ENCODE measurements around the gene RND2. TPM values are rescaled to one million over a fixed set of nuclear protein-coding genes. Genes with fewer than 3 reads are reported as not detected.

The RND2 gene
- total and polyA plus RNA-seq, 2 of the 13 experiments (the other 11 are each of a cell fraction or from before 2014, with no cell fraction given): 0.05 to 0.11 TPM

DNA sequence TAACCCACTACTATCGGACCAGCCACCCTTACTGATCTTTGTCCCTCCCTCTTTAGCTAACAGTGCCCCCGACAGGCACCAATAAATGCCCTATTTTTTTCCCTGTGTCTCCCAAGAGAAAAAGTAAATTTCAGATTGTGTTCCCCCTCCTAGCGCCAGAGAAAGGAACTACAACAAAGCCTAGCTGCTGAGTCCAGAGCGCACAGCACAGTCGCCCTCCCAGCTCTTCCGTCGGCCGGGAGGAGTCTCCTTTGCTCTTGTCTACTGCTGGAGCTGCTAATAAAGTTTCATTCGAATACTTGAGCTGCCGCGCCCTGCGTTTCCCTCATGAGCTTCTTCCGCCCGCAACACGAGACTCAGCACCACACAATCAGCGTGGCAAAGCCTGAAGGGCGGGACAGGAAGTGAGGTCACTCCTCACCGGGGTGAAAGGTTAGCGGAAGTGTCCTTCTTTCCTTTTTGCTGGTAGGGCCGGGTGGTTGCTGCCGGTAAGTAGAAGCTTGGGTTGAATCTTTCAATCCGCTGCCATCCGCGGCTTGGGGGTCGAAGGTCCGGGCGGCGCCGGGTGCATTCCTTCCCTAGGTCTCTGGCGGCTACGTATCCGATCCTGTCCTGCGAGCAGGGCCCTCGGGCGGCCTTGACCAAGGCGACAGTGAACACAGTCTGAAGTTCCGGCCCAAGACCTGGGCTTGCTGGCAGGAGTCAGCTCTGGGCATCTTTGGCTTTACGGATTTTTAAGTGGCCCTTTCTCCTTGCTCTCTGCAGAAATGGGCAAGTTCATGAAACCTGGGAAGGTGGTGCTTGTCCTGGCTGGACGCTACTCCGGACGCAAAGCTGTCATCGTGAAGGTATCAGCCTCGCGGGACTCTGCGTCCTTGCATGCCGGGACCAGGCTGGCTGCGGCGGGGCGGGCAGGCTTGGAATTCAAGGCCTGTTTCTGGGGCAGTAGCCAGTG, 26.8 kb upstream of the RND2 start, which contains the start of gene RPL27 (continued):
- TF ChIP-seq, protein P1, sequence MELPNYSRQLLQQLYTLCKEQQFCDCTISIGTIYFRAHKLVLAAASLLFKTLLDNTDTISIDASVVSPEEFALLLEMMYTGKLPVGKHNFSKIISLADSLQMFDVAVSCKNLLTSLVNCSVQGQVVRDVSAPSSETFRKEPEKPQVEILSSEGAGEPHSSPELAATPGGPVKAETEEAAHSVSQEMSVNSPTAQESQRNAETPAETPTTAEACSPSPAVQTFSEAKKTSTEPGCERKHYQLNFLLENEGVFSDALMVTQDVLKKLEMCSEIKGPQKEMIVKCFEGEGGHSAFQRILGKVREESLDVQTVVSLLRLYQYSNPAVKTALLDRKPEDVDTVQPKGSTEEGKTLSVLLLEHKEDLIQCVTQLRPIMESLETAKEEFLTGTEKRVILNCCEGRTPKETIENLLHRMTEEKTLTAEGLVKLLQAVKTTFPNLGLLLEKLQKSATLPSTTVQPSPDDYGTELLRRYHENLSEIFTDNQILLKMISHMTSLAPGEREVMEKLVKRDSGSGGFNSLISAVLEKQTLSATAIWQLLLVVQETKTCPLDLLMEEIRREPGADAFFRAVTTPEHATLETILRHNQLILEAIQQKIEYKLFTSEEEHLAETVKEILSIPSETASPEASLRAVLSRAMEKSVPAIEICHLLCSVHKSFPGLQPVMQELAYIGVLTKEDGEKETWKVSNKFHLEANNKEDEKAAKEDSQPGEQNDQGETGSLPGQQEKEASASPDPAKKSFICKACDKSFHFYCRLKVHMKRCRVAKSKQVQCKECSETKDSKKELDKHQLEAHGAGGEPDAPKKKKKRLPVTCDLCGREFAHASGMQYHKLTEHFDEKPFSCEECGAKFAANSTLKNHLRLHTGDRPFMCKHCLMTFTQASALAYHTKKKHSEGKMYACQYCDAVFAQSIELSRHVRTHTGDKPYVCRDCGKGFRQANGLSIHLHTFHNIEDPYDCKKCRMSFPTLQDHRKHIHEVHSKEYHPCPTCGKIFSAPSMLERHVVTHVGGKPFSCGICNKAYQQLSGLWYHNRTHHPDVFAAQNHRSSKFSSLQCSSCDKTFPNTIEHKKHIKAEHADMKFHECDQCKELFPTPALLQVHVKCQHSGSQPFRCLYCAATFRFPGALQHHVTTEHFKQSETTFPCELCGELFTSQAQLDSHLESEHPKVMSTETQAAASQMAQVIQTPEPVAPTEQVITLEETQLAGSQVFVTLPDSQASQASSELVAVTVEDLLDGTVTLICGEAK (IDR thresholded peaks at IDR 0.05): peak; percentile 100
- TF ChIP-seq, protein P1 (CRISPR knock-in tag; IDR thresholded peaks at IDR 0.05): peak; percentile 100
- TF ChIP-seq ZNF121 (CRISPR knock-in tag; IDR thresholded peaks at IDR 0.05): peak; percentile 47; the same call in 1 of the 2 replicates
- TF ChIP-seq, protein P2, sequence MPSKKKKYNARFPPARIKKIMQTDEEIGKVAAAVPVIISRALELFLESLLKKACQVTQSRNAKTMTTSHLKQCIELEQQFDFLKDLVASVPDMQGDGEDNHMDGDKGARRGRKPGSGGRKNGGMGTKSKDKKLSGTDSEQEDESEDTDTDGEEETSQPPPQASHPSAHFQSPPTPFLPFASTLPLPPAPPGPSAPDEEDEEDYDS (CRISPR knock-in tag; IDR thresholded peaks at IDR 0.05): peak; percentile 97
- TF ChIP-seq HCFC1 (IDR thresholded peaks at IDR 0.05; ENCODE audit: low read depth, low read length): peak; percentile 83
- TF ChIP-seq NFE2L1 (CRISPR knock-in tag; IDR thresholded peaks at IDR 0.05; ENCODE audit: borderline replicate concordance): peak; percentile 63; the same call in 1 of the 2 replicates
- TF ChIP-seq RFXAP (CRISPR knock-in tag; IDR thresholded peaks at IDR 0.05; ENCODE audit: borderline replicate concordance): peak; percentile 93; the same call in 1 of the 2 replicates
- peak; percentile 91 for TF ChIP-seq CENPT (CRISPR knock-in tag; IDR thresholded peaks at IDR 0.05; ENCODE audit: low read depth)
- peak; percentile 89; the same call in 1 of the 2 replicates for TF ChIP-seq ZNF749 (CRISPR knock-in tag; IDR thresholded peaks at IDR 0.05; ENCODE audit: borderline replicate concordance)
- TF ChIP-seq, protein P3, sequence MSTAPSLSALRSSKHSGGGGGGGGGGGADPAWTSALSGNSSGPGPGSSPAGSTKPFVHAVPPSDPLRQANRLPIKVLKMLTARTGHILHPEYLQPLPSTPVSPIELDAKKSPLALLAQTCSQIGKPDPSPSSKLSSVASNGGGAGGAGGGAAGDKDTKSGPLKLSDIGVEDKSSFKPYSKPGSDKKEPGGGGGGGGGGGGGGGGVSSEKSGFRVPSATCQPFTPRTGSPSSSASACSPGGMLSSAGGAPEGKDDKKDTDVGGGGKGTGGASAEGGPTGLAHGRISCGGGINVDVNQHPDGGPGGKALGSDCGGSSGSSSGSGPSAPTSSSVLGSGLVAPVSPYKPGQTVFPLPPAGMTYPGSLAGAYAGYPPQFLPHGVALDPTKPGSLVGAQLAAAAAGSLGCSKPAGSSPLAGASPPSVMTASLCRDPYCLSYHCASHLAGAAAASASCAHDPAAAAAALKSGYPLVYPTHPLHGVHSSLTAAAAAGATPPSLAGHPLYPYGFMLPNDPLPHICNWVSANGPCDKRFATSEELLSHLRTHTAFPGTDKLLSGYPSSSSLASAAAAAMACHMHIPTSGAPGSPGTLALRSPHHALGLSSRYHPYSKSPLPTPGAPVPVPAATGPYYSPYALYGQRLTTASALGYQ (CRISPR knock-in tag; IDR thresholded peaks at IDR 0.05): peak; percentile 98
- TF ChIP-seq U2AF1 (optimal IDR thresholded peaks at IDR 0.05; ENCODE audit: low read depth, low read length): peak; percentile 98
- TF ChIP-seq ZNF24 (IDR thresholded peaks at IDR 0.05): peak; percentile 79
- TF ChIP-seq, protein P4, sequence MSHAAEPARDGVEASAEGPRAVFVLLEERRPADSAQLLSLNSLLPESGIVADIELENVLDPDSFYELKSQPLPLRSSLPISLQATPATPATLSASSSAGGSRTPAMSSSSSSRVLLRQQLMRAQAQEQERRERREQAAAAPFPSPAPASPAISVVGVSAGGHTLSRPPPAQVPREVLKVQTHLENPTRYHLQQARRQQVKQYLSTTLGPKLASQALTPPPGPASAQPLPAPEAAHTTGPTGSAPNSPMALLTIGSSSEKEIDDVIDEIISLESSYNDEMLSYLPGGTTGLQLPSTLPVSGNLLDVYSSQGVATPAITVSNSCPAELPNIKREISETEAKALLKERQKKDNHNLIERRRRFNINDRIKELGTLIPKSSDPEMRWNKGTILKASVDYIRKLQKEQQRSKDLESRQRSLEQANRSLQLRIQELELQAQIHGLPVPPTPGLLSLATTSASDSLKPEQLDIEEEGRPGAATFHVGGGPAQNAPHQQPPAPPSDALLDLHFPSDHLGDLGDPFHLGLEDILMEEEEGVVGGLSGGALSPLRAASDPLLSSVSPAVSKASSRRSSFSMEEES (CRISPR knock-in tag; IDR thresholded peaks at IDR 0.05): peak; percentile 98
- TF ChIP-seq KMT2A (CRISPR knock-in tag; IDR thresholded peaks at IDR 0.05): peak; percentile 91
- no peak for TF ChIP-seq EHMT2 (IDR thresholded peaks at IDR 0.05; ENCODE audit: borderline replicate concordance, low read depth, low read length)

Data from HepG2 (cell line).